GM21390 (cell line): Measurements from ENCODE around the gene LRRC14B.

ENCODE experiments used
- ATAC-seq: cut with Tn5 transposase; IDR thresholded peaks from one replicate; pipeline ENCODE4 v1.9.1; 2021; ENCODE audit not compliant: unreplicated experiment

LRRC14B gene

GRCh38 chr5:191036-191948, at the start of gene LRRC14B:
LRRC14B (plus strand) TSS chr5:191495; CDS start chr5:191539, 44 bp downstream.
- ATAC-seq = no peak

DNA sequence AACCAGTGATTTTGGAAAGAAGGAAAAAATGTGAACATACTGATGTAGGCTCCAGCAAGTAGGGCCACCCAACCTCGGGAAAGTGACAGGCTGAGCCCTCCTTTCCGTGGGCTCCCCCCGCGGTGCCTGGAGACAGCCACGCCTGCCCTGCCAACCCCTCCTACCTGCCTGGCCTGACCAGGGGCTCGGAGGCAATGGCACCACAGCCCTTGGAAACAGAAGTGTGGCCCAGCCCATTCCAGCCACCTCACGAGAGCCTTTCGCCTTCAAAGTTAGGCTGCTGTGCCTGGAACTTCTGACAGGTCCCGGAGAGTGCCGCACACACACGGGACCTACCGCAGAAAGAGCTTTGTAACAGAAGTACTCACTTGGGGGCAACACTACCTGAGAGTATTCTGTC, 49.5 kb upstream of the LRRC14B start:
- ATAC-seq = no peak

DNA sequence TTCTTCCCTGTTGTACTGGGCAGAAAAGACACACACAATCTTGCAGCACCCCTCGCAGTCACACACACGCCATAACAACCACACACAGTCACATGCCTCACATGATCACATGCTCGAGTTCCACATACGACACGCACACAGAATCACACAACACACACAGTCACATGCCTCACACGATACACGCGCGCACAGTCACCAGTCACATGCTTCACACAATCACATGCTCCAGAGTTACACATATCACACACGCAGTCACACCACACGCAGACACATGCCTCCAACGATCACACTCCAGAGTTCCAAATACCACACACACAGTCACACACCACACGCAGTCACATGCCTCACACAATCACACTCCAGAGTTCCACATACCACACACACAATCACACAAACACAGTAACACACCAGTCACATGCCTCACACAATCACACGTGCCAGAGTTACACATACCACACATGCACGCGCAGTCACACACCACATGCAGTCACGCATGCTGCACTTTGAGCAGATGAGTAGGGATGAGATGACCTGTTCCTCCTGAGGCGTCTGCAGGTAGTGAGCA, 49.0 kb upstream of the LRRC14B start:
- no peak for ATAC-seq

DNA sequence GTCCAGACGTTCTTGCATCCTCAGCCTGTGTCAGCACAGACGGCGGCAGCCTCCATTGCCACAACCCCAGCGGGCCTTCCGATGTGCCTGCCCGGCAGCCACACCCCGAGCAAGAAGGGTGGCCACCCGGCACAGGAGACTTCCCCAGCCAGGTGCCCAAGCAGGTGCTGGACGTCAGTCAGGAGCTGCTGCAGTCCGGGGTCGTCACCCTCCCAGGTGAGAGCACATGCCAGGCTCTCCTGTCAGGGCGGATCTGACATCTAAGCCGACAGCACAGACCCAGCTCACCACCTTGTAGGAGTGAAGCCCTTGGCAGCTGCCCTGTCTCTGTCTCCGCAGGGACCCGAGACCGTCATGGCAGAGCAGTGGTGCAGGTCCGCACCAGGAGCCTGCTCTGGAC, 48.3 kb upstream of the LRRC14B start:
- ATAC-seq = no peak

DNA sequence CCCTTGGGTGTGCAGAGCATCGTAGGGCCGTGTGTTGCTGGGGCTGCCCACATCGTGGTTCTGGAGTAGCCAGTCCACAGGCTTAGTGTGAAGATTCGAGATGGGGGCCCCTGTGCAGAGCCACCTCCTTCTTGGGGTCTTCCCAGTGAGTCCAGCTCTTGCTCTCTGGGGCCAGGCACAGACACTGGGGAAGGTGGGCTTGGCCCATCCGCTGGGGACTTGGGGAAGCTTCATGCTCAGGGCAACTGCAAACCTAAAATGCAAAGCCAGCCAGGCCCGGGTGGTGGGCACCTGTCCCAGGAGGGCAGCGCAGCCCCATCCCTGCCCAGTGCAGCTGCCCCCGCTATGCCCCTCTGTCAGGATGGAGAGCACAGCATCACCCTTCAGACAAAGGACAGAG, 46.4 kb upstream of the LRRC14B start:
- ATAC-seq = no peak

GRCh38 chr5:145585-146323, 45.5 kb upstream of the LRRC14B start:
- no peak for ATAC-seq

DNA sequence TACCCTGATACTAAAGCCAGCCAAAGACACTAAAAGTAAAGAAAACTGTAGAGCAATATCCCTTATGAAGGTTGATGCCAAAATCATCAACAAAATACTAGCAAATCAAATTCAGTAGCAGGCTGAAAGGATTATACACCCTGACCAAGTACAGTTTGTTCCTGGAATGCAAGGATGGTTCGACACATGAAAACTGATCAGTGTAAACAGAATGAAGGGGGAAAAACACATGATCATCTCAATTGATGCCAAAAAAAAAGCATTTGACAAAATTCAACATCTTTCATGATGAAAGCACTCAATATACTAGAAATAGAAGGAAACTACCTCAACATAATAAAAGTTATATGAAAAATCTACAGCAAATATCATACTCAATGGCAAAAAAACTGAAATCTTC, 43.5 kb upstream of the LRRC14B start:
- no peak for ATAC-seq

GRCh38 chr5:149745-150485, 41.4 kb upstream of the LRRC14B start:
- no peak for ATAC-seq

- ATAC-seq = no peak
Measured at GRCh38 chr5:150746-151145, 40.5 kb upstream of the LRRC14B start.

DNA sequence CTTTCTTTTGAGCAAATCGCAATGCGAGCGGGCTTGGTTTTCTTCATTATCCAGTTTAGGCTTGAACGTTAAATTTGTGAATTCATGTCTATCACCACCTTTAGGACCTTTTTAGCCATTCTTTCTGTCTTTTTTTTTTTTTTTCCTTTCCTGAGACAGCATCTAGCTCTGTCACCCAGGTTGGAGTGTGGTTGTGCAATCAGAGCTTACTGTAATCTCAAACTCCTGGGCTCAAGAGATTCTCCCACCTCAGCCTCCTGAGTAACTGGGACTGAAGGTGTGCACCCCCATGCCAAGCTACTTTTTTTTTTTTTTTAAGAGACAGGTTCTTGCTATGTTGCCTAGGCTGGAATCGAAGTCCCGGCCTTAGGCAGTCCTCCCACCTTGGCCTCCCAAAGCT, 39.2 kb upstream of the LRRC14B start:
- ATAC-seq = no peak

DNA sequence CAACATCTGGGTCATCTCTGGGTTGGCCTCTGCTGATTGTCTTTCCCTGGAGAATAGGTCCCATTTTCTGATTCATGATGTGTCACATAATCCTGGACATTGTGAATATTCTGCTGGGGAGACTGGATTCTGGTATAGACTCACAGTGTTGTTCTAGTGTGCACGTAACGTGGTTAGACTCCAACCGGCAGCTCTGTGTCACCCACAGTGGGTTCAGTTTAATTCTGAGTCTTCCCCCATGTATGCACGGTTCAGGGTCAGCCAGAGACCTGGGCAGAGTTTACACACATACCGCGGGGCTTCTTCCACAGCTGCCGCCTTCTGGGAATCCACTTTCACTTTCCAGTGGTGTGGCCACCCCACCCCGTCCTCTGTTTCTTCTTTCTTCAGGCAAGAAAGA, 38.0 kb upstream of the LRRC14B start:
- ATAC-seq = no peak

DNA sequence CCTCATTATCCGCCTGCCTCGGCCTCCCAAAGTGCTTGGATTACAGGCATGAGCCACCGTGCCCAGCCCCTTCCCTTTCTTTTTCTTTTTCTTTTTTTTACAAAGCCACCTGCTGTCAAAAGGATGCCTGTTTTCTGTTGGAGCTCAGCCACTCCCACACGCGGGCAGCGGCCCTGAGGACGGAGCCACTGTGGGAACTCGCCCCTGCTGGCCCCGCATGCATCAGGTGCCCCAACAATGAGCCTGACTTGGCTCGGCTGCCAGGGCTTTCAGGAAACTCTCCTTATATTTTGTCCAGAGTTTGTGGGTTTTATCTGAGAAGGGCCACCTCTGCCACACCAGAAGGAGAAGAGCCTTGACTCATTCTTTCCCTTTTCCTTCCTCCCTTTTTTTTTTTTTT, 37.1 kb upstream of the LRRC14B start:
- ATAC-seq = no peak

GRCh38 chr5:154826-155225, 36.5 kb upstream of the LRRC14B start:
- ATAC-seq = no peak

DNA sequence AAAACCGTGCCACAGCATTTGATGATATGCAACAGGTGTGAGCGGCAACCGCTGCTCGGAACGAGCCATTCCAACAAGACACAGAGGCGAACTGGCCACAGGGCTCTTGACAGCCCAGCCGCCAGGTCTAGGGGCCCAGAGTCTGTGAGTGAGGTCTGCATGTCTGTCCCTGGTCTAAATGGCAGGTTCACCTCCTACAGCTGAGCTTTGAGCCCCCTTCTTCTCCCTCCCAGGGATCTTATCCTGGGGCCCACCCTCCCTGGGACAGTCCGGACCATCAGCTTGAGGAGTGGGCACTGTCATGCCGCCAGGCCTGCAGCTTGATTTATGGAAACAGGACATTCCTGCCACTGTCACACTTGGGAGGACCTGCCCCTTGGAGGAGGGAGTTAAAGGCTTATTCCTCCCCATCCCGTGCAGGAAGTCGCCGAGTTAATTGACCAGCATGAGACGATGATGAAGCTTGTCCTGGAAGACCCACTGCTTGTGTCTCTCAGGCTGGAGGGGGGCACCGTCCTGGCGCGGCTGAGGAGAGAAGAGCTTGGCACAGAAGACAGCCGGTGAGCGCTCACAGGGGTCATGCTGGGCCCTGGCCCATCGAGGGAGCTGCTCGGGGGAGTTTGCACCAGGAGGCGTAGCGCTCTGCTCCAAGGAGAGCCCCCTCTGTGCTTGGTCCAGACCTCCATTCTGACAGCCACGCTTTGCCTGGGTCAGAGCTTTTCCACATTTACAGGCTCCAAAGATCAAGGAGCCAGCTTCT, 35.5 kb upstream of the LRRC14B start:
- ATAC-seq = no peak

- no peak for ATAC-seq
Measured at GRCh38 chr5:156411-157072, 34.8 kb upstream of the LRRC14B start.

- ATAC-seq = no peak
Measured at GRCh38 chr5:157126-157715, 34.1 kb upstream of the LRRC14B start.

DNA sequence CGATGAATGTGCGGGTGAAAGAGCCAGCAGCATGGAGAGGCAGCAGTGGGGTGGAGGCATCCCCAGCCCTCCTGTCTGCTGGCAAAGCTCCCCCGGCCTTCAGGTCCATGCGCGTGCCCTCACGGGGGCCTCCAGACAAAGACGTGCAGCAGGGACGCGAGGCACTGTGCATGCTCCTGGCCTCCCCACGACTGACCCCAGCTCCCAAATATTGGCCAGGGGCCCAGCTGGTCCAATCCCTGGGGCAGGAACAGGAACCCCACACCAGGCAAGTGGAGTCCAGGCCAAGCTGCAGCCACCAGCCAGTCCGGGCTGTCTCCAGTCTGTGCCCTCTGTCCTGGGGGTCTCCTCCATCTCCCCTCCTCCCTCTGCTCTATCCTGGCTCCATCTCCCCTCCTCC, 33.5 kb upstream of the LRRC14B start:
- no peak for ATAC-seq

GRCh38 chr5:158807-159447, 32.4 kb upstream of the LRRC14B start:
- no peak for ATAC-seq
